ENCODE data around the gene NEDD4L.

- TF ChIP-seq CTCF (IDR thresholded peaks at IDR 0.05) (no peak), POLR2AphosphoS5 (IDR thresholded peaks at IDR 0.05; ENCODE audit: low read depth, low read length) (no peak)
Observed at GRCh38 chr18:58136879-58137278, 92.9 kb downstream of the NEDD4L start.
